B cell (primary cell): ENCODE measurements around the gene WRAP73. TPM values are rescaled to one million over a fixed set of nuclear protein-coding genes. Genes with fewer than 3 reads are reported as not detected.

Experiments used
- ATAC-seq: fragments of 200-7000 bp; cut with Tn5 transposase; one replicate; pipeline ENCODE4 v1.10.0; 2021; ENCODE audit warnings: low read depth, mild to moderate bottlenecking, moderate number of reproducible peaks, moderate library complexity
- CTCF ChIA-PET: fragments of 350-600 bp; sonication (Branson Sonifier 250); formaldehyde crosslinking; loops from one replicate; lab custom pipeline; 2021; ENCODE audit warnings: antibody characterized with exemption, inconsistent platforms; lab: Charles Lee
- POLR2A ChIA-PET: fragments of 350-600 bp; sonication (Branson Sonifier 250); formaldehyde crosslinking; loops from one replicate; lab custom pipeline; 2021; ENCODE audit warnings: antibody characterized with exemption; lab: Charles Lee
- DNase-seq: peaks from one replicate; pipeline ENCODE4 v3.0.0; 2013
- H2AFZ ChIP-seq: 2 replicates; pipeline ENCODE4 v1.6.1; 2012; ENCODE audit warnings: mild to moderate bottlenecking, low read depth, low read length; ENCODE audit not compliant: insufficient read depth, poor library complexity, severe bottlenecking
- H3K27ac ChIP-seq, 2 donors: 1 replicate in 1 of 2; 2 replicates in 1 of 2; pipeline ENCODE4 v1.5.1; 2012 to 2013; ENCODE audit warnings: low read length in 2 of 2, mild to moderate bottlenecking in 2 of 2, moderate library complexity in 1 of 2
- H3K27me3 ChIP-seq, 4 experiments: fragments of 200-600 bp in 1 of 4; sonication (generic) in 1 of 4; replicated peaks in 1 of 4; 1 replicate in 2 of 4; 2 replicates in 2 of 4; pipeline versions ENCODE4 v1.6.1 to v1.7.0; 2013 to 2016; ENCODE audit warnings: low read length in 3 of 4, mild to moderate bottlenecking in 2 of 4, mixed read lengths in 1 of 4, moderate library complexity in 1 of 4; ENCODE audit not compliant: insufficient read depth in 4 of 4, control insufficient read depth in 3 of 4; ENCODE audit errors: control extremely low read depth in 1 of 4
- H3K36me3 ChIP-seq, 2 experiments: replicated peaks in 1 of 2; 1 replicate in 1 of 2; 2 replicates in 1 of 2; pipeline versions ENCODE4 v1.6.1 to v1.7.1; 2013; ENCODE audit warnings: low read length in 1 of 2; ENCODE audit not compliant: insufficient read depth in 2 of 2, control insufficient read depth in 1 of 2; ENCODE audit errors: control extremely low read depth in 1 of 2, extremely low read depth in 1 of 2
- H3K4me1 ChIP-seq, 2 donors: fragments of 200-600 bp in 1 of 2; sonication (generic) in 1 of 2; 1 replicate in 1 of 2; 2 replicates in 1 of 2; pipeline versions ENCODE4 v1.5.1 to v1.6.1; 2013 to 2017; ENCODE audit warnings: low read length in 2 of 2; ENCODE audit not compliant: control insufficient read depth in 2 of 2, insufficient read depth in 2 of 2
- H3K4me2 ChIP-seq: replicated peaks from 2 replicates; pipeline ENCODE3; 2012; ENCODE audit warnings: mild to moderate bottlenecking, low read depth, low read length; ENCODE audit not compliant: poor library complexity, severe bottlenecking
- H3K4me3 ChIP-seq, 5 experiments: fragments of 200-600 bp in 1 of 5; sonication (generic) in 1 of 5; 1 replicate in 3 of 5; 2 replicates in 2 of 5; pipeline versions ENCODE4 v1.5.1 to v1.7.0; 2011 to 2016; ENCODE audit warnings: low read length in 4 of 5, mild to moderate bottlenecking in 4 of 5, low read depth in 2 of 5, control low read depth in 1 of 5, moderate library complexity in 1 of 5; ENCODE audit not compliant: insufficient read depth in 1 of 5; ENCODE audit errors: control extremely low read depth in 1 of 5, extremely low read depth in 1 of 5
- H3K79me2 ChIP-seq: fragments of 200-600 bp; sonication (generic); one replicate; pipeline ENCODE4 v1.6.0; 2016; ENCODE audit warnings: low read length; ENCODE audit not compliant: control insufficient read depth, insufficient read depth
- H3K9ac ChIP-seq: fragments of 200-600 bp; sonication (generic); 2 replicates; pipeline ENCODE4 v1.6.1; 2017; ENCODE audit warnings: mild to moderate bottlenecking, low read length, moderate library complexity
- H3K9me3 ChIP-seq, 3 donors: one replicate each; pipeline versions ENCODE4 v1.6.1 to v1.7.1; 2013; ENCODE audit warnings: low read length in 2 of 3; ENCODE audit not compliant: control insufficient read depth in 2 of 3, insufficient read depth in 1 of 3; ENCODE audit errors: control extremely low read depth in 1 of 3
- H4K20me1 ChIP-seq: 2 replicates; pipeline ENCODE4 v1.6.0; 2012; ENCODE audit warnings: mild to moderate bottlenecking, low read length; ENCODE audit not compliant: insufficient read depth, control insufficient read depth, poor library complexity, severe bottlenecking
- H3K27ac Mint-ChIP-seq: one replicate; pipeline ENCODE4 v1.8.0; 2021; ENCODE audit warnings: mixed read lengths
- H3K27me3 Mint-ChIP-seq: one replicate; pipeline ENCODE4 v1.8.0; 2021; ENCODE audit warnings: mixed read lengths
- H3K4me1 Mint-ChIP-seq: one replicate; pipeline ENCODE4 v1.8.0; 2021; ENCODE audit warnings: mixed read lengths
- H3K4me3 Mint-ChIP-seq: one replicate; pipeline ENCODE4 v1.8.0; 2021; ENCODE audit warnings: mixed read lengths
- H3K9me3 Mint-ChIP-seq: one replicate; pipeline ENCODE4 v1.8.0; 2022; ENCODE audit warnings: mixed read lengths; ENCODE audit not compliant: insufficient read depth
- CTCF ChIP-seq: fragments of 200-600 bp; IDR thresholded peaks from one replicate; pipeline ENCODE4 v1.8.0; 2022; ENCODE audit warnings: antibody characterized with exemption, mild to moderate bottlenecking
- EZH2 ChIP-seq: IDR thresholded peaks from 2 replicates; pipeline ENCODE4 v1.6.1; 2012; ENCODE audit warnings: borderline replicate concordance, low read depth, mild to moderate bottlenecking, moderate library complexity, low read length; ENCODE audit not compliant: insufficient read depth, poor library complexity, severe bottlenecking
- WGBS: methylation state at CpG from one replicate; pipeline ENCODE4 v1.1.5; 2013; ENCODE audit warnings: missing lambda C conversion rate; ENCODE audit not compliant: insufficient coverage; 5-methylcytosine and 5-hydroxymethylcytosine counted together
- intact Hi-C: fragments of 100-400 bp; cut with micrococcal nuclease; formaldehyde crosslinking; loops from one replicate; pipeline ENCODE4 v1.10.0; 2022
- polyA plus RNA-seq: library from polyadenylated mRNA; depleted of rRNA; stranded (reverse); fragments of >200 nt; gene quantifications from 2 replicates; pipeline ENCODE4 v1.2.3, GENCODE V29; 2012
- total RNA-seq, 2 donors: library from RNA; stranded (reverse); fragments of 120-200 nt in 1 of 2; gene quantifications; 1 replicate in 1 of 2; 2 replicates in 1 of 2; pipeline versions ENCODE4 v1.2.3 to v1.2.4, GENCODE V29; 2013 to 2022

Gene WRAP73
- total and polyA plus RNA-seq, 2 donors (not counting 1 experiment from before 2014, with no cell fraction given) = 37.1 to 68.5 TPM

- H3K4me3 ChIP-seq = no peak overlapping the region
- H3K9me3 ChIP-seq = no peaks in the 10 kb centered on the region
- H3K4me1 ChIP-seq = peaks cover 27 to 38% of the 10 kb centered on the region in 2 donors
- no peaks in the 10 kb centered on the region for H3K79me2 ChIP-seq
- Mint-ChIP-seq H3K9me3 (no peaks in the 10 kb centered on the region), H3K27me3 (no peaks in the 10 kb centered on the region), H3K4me3 (no peak overlapping the region), H3K27ac (no peak overlapping the region), H3K4me1 (peaks cover 24% of the 10 kb centered on the region)
- no peak overlapping the region for H3K9ac ChIP-seq
- H4K20me1 ChIP-seq = no peaks in the 10 kb centered on the region
- ChIA-PET CTCF (no interaction called here), POLR2A (no interaction called here)
- DNase-seq (no peak), ATAC-seq (no peak)
- no peak overlapping the region for H3K4me2 ChIP-seq
- no peaks in the 10 kb centered on the region for H3K36me3 ChIP-seq
- H3K27ac ChIP-seq = no peak overlapping the region
- H2AFZ ChIP-seq = no peak overlapping the region
- intact Hi-C loops = no loop called here
- WGBS = 91% methylated on average over 7 of the region's 7 CpGs
- peaks cover 0 to 2% (median 0%) of the 10 kb centered on the region in 4 experiments for H3K27me3 ChIP-seq
- no peak for TF ChIP-seq EZH2
- TF ChIP-seq CTCF = no peak
These were observed 54.0 kb downstream of the WRAP73 start for GRCh38 chr1:3595949-3596348.

GRCh38 chr1:3594706-3595377, 55.1 kb downstream of the WRAP73 start:
- Histone ChIP-seq H3K9me3 (no peaks in the 10 kb centered on the region), H3K4me2 (no peak overlapping the region), H3K4me3 (no peak overlapping the region), H3K27me3 (peaks cover 0 to 2% (median 0%) of the 10 kb centered on the region in 4 experiments), H2AFZ (no peak overlapping the region), H3K4me1 (peaks cover 27 to 38% of the 10 kb centered on the region in 2 donors), H3K79me2 (no peaks in the 10 kb centered on the region), H3K27ac (no peak overlapping the region), H3K36me3 (no peaks in the 10 kb centered on the region), H3K9ac (no peak overlapping the region), H4K20me1 (no peaks in the 10 kb centered on the region)
- ChIA-PET POLR2A (no interaction called here), CTCF (no interaction called here)
- Mint-ChIP-seq H3K4me1 (peaks cover 24% of the 10 kb centered on the region), H3K9me3 (no peaks in the 10 kb centered on the region), H3K27me3 (no peaks in the 10 kb centered on the region), H3K4me3 (no peak overlapping the region), H3K27ac (no peak overlapping the region)
- no peak for TF ChIP-seq CTCF
- TF ChIP-seq EZH2 = no peak
- no peak for DNase-seq
- intact Hi-C loops = no loop called here
- WGBS = 94% methylated on average over 26 of the region's 31 CpGs
- no peak for ATAC-seq
